ENCODE results near the gene CDH22. TPM values are rescaled to one million over a fixed set of nuclear protein-coding genes. Genes with fewer than 3 reads are reported as not detected.

The CDH22 gene
- total and polyA plus RNA-seq, 9 of the 15 experiments (the other 6 are each of a cell fraction or from before 2014, with no cell fraction given) = 0.07 to 0.08 TPM; not detected in 7

DNA sequence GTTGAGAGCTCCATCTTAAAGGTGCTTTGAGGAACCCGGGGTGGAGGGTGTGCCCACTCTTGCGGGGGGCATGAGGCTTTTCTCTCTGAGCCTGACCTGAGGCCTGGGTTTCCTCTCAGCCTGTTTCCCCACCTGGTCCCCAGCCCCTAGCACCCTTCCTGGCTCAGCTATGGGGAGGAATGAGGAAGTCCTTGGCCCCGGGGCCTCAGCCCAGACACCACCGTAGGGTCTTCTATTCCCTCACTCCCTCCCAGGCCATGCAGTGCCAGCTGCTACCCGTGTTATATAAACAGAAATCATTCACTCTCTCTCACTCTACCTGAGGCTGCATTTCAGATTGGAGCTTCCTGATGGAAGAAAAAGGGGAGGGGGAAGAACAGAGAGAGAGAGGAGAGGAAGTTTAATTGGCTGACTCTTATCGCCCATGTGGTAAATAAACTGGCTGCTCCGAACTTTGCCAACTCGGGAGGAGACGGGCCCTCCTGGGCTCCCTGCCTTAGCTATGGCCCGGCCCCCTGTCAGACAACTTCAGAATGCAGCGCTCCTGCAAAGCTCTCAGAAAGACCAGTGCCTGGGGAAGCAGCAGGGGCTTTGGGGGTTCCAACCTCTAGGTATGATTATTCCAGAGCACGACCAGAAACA is 2.8 kb downstream of the CDH22 start:
- FAIRE-seq (no peak), ATAC-seq (no peak), DNase-seq (ENCODE audit: extremely low read depth in 1 of 4, low spot score in 3 of 4) (no peak)
- Histone ChIP-seq H3K4me2 (ENCODE audit: insufficient read depth, low read length) (no peak overlapping the region), H3K9me3 (replicated peaks; ENCODE audit: control insufficient read depth, insufficient read depth, low read depth, low read length) (no peaks in the 10 kb centered on the region), H3K4me1 (replicated peaks in 1 of 2; ENCODE audit: control insufficient read depth in 2 of 2, insufficient read depth in 2 of 2, low read length in 2 of 2) (peaks cover 0 to 22% of the 10 kb centered on the region in 2 experiments; a peak in 2 of 5 replicates), H3K27me3 (ENCODE audit: control insufficient read depth in 2 of 2, insufficient read depth in 2 of 2, low read length in 2 of 2) (peaks cover 10 to 78% of the 10 kb centered on the region in 2 experiments; a peak in 4 of 5 replicates), H2AFZ (ENCODE audit: low read depth, low read length) (no peak overlapping the region), H3K36me3 (ENCODE audit: control insufficient read depth, insufficient read depth, low read length) (no peaks in the 10 kb centered on the region), H3K27ac (ENCODE audit: extremely low read depth, low read depth, low read length) (no peak overlapping the region), H3K79me2 (ENCODE audit: control insufficient read depth, insufficient read depth, low read length) (no peaks in the 10 kb centered on the region), H3K9me1 (ENCODE audit: control insufficient read depth, insufficient read depth, low read length) (no peaks in the 10 kb centered on the region), H3K9ac (ENCODE audit: insufficient read depth in 1 of 2, low read depth in 2 of 2, low read length in 2 of 2) (no peak overlapping the region), H3K4me3 (no peak overlapping the region), H4K20me1 (replicated peaks; ENCODE audit: control insufficient read depth, insufficient read depth, low read length) (0 out of 2 replicates have a peak, but pooled peaks cover under 1% of the 10 kb centered on the region)
- CTCF ChIA-PET (ENCODE audit: low intra/inter-chr PET ratio) = interaction anchor here (1.7 to 2.6 kb wide), 2 partner anchors 43 to 105 kb away, joined by 6 to 12 read pairs; no protein-coding TSS in a partner anchor
- in situ Hi-C loops (cut with MboI) (loop anchor here (25.0 kb wide), 1 partner anchor 168 kb away; no protein-coding TSS in a partner anchor), intact Hi-C loops (cut with micrococcal nuclease) (loop anchor here (5.0 kb wide), 1 partner anchor 173 kb away; no protein-coding TSS in a partner anchor)
- no TSS peak for BruUV-seq (replicated peaks)
- WGBS (ENCODE audit: insufficient coverage, low coverage, missing lambda C conversion rate) = 2% methylated on average over 12 of the region's 12 CpGs
- POLR2A ChIA-PET = interaction anchor here (0.6 to 1.7 kb wide), 6 partner anchors 14 to 106 kb away, joined by 3 read pairs; no protein-coding TSS in a partner anchor
- TF ChIP-seq ZNF263 (CRISPR knock-in tag; IDR thresholded peaks at IDR 0.05; ENCODE audit: borderline replicate concordance) (no peak), ZNF311 (CRISPR knock-in tag; IDR thresholded peaks at IDR 0.05) (no peak), ADNP (tag; IDR thresholded peaks at IDR 0.05) (no peak), CLOCK (CRISPR knock-in tag; IDR thresholded peaks at IDR 0.05; ENCODE audit: borderline replicate concordance) (no peak), HINFP (tag; conservative IDR thresholded peaks at IDR 0.05; ENCODE audit: low read depth) (no peak), SMARCC2 (IDR thresholded peaks at IDR 0.05; ENCODE audit: low read depth) (no peak), ZFP30 (CRISPR knock-in tag; IDR thresholded peaks at IDR 0.05; ENCODE audit: borderline replicate concordance) (no peak), ZNF280A (IDR thresholded peaks at IDR 0.05; ENCODE audit: low read depth, partially characterized antibody) (no peak)
- TF ChIP-seq, protein P1, sequence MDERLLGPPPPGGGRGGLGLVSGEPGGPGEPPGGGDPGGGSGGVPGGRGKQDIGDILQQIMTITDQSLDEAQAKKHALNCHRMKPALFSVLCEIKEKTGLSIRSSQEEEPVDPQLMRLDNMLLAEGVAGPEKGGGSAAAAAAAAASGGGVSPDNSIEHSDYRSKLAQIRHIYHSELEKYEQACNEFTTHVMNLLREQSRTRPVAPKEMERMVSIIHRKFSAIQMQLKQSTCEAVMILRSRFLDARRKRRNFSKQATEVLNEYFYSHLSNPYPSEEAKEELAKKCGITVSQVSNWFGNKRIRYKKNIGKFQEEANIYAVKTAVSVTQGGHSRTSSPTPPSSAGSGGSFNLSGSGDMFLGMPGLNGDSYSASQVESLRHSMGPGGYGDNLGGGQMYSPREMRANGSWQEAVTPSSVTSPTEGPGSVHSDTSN (CRISPR knock-in tag; IDR thresholded peaks at IDR 0.05; ENCODE audit: low read depth) = no peak
- TF ChIP-seq, protein P1 (tag; conservative IDR thresholded peaks at IDR 0.05; ENCODE audit: low read depth) = no peak
